GM18526 (cell line): ENCODE results near the gene GNAI3.

Source experiments
- POLR2A ChIP-seq: IDR thresholded peaks from 3 replicates; pipeline ENCODE4 v1.6.1; 2011; ENCODE audit not compliant: insufficient read length; ENCODE audit errors: extremely low read depth

The GNAI3 gene

DNA sequence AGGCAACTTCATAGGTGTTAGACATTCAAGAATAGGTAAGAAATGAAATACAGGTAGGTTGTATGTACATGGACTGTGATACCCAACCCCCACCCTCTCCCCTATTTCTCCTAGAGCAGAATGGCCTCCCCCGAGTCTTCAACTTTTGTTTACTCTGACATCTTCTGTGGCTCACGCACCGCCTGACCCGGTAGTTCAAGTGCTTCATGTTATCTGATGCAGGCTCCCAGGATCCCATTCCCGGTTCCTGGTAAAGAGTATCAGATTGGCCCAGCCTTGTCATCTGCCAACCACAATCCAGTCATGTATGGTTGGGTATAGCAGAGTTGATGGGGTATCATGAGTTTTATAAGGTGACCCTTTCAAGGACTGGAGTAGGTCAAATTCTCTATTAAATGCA, 9.1 kb downstream of the GNAI3 start:
- TF ChIP-seq POLR2A, result no peak

DNA sequence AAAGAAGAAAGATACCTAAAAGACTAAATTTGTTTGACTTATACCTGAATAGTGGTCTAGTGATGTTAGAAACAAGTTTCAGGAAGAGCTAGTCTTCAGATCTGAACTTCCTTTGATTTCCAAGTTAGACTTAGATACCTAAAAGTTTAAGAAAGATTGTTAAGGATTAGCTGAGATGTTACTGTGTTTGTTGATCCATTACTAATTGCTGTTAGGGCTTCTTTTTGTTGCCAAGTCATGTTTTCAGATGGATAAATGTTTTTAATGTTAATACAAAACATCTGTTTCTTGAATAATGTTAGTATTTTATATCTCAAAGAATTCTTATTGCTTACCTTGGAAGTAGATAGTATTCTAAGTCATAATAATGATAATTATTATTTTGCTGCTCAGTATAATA, 11.6 kb downstream of the GNAI3 start:
- no peak for TF ChIP-seq POLR2A

DNA sequence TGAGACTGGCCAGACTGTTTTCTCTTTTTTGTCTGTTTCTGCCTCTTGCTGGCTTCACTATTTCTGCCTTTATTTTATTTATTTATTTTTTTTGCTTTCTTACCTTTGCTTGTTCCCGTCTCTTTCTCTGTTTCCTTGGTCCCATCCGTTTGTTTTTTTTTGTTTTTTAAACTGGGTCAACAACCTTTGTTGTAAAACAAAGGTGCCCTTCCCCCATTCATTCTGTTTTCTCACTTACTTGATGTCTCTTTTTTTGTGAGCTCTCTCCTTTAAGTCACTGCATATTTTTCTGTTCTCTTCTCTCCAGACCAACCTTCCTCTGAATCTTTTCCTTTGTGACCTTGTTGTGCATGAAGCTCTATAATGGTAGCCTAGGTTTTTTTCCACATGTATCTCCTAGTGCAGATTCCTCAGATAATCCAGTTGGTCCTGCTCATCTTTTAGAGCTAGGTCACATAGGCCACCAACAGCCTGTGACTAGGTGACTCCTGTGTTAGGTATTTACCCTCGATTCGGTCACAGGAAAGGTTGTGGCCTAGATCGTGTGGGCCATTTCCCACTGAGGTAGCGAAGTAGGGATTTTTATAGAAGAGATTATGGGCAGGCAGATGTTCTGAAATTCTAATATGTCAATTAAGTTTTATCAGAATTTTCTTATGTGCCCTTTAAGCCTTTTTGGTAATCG, 15.9 kb downstream of the GNAI3 start:
- TF ChIP-seq POLR2A, result no peak

DNA sequence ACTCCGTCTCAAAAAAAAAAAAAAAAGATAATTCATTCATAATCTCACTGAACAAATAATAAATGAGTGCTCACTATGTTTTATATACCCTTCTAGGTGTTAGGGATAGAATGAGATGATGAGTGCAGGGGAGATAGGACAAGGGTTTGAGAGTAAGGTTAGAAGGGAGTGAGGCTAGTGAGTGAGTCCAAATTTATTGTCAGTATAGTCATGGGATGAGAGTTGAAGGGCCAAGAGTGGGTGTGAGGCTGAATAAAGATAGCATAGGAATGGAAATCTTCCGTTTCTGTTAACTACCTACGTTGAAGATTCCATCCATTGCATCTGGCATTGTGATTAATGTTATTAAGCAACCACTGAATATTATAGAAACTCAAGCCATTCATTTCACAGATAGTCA, 16.8 kb downstream of the GNAI3 start:
- no peak for TF ChIP-seq POLR2A

DNA sequence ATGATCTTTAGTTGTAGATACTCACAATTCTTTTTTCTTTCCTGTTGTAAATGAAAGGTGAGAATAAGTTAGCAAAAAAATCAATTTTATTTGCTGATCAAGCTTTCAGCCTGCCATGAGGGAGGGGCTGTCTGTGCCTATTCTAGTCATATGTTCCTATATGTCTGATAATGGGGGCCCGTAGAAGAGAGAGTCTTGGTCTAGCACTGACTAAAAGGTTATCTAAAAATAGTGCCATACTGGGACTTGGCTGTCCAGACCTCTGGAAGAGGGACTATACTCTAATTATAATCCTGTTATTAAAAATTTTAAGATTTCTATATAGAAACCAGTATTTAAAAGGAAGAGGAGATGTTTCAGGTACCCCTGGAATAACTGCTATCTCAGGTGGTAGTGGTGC, 18.6 kb downstream of the GNAI3 start:
- TF ChIP-seq POLR2A, result no peak

DNA sequence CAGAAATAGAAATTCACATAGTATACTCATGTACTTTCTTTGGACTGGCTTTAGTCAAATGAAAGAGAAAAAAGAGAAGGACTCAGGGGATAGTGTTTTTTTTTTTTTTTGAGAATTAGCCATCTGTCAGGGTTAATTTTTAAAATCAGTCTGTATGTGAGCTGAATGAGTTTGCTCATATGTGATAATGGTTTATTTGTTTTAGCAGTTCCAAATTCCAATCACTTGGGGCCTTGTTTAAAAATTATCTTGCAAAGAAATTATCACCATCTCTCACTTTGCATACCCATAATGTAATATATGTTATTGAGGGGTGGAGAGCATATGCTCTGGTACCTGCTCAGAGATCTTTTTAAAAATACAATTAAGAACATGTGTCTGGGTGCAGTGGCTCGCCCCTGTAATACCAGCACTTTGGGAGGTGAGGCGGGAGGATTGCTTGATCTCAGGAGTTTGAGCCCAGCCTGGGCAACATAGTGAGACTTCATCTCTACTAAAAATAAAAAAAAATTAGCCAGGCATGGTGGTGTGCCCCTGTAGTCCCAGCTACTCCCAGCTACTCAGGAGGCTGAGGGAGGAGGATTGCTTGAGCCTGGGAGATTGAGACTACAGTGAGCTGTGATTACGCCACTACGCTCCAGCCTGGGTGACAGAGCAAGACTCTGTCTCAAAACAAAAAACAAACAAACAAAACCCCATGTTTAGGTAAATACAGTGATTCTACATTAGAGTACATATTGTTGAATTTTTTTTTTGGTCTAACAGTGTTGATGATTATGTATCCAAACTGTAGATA, 19.7 kb downstream of the GNAI3 start:
- TF ChIP-seq POLR2A, result no peak

DNA sequence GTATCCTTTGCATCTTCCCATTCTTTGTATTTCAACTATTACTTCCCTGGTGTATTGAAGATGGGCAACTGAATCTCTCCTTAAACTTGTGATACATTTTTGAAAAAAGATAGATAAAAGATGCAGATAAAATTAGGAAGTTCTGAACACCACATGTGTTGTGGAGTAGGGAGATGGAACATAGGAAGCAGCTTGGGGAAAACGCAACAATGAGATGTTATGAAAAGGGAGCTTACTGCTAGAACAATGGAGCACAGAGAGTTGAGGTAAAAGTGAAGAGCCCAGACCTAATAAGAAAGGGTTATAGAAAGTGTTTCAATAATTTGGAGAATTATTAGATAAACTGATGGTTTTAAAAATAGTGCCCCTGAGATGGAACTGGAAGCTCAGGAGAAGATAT, 20.9 kb downstream of the GNAI3 start:
- TF ChIP-seq POLR2A, result no peak

DNA sequence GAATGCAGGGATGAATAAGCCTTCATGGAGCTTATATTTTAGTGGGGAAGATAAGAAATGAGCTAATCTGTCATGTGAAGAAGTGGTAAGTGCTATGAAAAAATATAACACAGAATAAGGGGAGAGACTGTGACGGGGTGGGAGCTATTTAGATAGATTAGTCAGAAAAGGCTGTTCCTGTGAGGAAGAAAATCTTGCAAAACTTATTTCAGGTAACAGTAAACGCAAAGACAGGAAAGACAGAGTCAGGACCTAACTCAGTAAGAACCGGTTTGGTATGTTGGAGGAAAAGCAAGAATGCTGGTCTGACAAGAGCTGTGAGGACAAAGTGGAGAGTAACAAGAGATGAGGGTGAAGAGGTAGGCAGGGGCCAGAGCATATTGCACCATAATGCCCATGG, 22.0 kb downstream of the GNAI3 start:
- TF ChIP-seq POLR2A, result no peak

DNA sequence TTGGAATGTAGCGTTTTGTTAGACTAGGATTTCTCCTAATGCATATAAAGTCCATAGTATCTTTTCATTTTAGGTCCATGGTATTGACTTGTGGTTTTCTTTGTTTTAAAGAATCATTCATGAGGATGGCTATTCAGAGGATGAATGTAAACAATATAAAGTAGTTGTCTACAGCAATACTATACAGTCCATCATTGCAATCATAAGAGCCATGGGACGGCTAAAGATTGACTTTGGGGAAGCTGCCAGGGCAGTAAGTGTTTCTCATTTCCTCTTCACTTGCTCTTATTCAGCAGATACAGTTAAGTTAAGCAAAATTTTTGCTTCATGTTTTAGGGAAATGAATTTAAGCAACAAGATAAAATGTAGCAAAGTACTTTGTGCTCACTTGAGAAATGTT, 25.4 kb downstream of the GNAI3 start:
- TF ChIP-seq POLR2A, result no peak

DNA sequence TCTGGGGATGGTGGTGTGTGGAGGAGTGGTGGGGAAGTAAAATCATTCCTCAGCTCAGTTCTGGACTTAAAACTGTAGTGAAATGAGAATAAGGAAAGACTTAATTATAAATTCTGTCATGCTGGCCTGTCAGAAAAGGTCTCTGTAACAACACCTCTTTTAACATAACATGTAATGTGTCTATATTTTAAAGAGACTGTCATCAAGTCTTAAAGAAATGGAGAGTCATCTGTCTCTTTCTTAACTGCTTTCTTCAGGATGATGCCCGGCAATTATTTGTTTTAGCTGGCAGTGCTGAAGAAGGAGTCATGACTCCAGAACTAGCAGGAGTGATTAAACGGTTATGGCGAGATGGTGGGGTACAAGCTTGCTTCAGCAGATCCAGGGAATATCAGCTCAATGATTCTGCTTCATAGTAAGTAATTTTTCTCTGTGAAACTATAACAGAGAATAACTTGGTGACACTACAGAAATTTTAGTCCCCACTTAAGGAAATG, 30.6 kb downstream of the GNAI3 start:
- no peak for TF ChIP-seq POLR2A

DNA sequence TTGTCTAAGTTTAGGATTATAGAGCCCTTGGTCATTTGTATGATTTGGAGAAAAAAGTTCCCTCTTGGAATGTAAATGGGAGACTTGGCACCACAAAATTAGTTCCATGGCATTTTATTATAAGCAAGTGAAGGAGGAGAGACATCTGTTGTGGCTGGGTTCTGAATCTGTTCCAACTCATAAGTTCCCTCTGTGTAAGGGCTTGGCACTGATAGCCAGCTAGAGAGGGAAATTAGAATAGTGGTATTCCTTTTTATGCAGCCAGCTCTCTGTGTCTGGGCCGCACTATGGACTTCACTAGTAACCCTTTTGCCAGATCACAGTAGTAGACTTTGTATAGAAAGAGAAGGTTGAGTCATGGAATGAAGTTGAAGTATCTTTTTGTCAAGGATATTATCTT, 31.1 kb downstream of the GNAI3 start:
- TF ChIP-seq POLR2A, result no peak

DNA sequence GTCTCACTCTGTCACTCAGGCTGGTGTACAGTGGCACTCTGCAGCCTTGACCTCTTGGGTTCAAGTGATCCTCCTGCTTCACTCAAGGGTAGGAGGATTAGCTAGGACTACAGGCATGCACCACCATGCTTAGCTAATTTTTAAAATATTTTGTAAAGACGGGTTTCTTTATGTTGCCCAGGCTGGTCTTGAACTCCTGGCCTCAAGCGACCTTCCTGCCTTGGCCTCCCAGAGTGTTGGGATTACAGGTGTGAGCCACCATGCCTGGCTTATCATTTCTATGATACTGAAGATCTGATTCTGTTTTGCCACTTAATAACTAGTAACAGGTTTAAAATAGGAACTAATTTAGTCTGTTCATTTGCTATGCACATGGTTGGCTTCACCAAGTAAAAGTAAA, 33.6 kb downstream of the GNAI3 start:
- TF ChIP-seq POLR2A, result no peak

DNA sequence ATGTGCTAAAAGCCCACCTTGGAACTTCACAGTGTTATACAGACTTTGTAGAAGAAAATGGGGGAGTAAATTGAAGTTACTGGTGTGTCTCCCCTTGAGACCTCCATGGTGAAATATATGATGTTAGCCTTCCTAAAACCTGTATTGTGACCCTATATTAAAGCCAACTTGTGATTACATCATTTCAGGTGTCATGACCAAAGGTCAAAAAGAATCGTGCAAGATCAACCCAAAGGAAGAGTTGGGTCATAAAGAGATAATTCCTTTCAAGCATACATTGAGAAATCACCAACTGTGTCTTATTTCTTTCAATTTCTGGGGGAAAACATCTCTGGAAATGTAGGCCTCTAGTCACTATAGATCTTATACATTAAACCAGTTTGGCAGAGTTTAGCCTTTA, 36.4 kb downstream of the GNAI3 start:
- TF ChIP-seq POLR2A, result no peak

DNA sequence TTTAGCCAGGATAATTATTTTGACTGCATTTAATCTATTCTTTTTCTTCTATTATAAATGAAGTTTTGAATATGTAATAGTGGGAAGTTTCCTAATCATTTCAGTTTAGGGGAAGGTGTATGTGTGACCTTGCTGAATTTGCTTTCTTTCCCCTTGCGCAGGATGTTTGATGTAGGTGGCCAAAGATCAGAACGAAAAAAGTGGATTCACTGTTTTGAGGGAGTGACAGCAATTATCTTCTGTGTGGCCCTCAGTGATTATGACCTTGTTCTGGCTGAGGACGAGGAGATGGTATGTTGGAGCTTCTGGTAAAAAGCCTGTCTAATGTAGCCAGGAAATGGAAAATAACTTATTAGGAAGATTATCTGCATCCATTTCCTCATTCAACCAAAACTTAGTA, 37.6 kb downstream of the GNAI3 start:
- TF ChIP-seq POLR2A, result no peak

DNA sequence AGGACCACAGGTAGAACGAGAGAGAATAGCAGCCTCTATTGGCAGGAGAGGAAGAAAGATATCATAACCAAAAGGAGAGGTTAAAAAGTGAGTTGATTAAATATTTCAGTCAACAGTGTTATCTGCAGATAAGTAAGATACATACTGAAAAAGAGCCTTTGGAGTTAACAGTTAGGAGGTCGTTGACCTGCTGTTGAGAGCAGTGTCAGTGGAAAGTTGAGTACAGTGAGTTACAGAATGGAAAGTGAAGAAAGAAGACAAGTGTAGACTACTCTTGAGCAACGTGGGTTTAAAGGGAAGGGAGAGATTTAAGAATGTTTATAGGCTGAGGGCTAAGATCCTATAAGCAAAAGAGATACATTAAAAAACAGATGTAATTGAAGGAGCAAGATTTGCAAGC, 40.8 kb downstream of the GNAI3 start:
- TF ChIP-seq POLR2A, result no peak

DNA sequence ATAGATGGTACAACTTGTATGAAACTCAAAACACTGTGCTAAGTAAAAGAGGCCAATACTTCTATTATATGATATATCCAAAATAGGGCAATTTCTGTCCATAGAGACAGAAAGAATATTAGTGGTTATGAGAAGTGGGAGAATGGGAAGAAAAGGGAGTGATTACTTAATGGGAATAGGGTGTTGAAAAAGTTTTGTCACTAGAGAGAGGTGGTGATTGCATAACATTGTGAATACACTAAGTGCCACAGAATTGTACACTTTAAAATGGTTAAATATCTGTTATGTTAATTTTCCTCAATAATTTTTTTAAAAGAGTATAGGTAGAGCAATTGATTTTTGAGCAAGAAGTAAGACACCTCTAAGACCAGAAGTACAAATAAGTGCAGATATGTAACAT, 41.3 kb downstream of the GNAI3 start:
- no peak for TF ChIP-seq POLR2A

DNA sequence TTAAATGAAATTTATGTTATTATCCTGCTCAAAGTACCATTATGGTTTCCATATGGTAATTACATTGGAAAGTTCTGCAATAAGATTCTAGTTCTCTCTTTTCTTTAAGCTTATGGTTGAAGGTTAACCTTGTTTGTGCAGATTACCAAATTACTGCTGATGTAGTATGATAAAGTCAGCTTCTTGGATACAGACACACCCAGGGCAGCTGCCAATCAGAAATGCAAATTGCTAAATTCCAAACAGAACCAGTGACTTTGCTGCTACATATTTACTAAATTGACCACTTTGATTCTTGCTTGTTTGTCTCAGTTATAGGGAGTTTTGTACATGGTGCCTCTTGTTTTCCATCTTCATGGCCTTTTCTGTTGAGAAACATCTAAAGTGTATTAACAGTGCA, 44.5 kb downstream of the GNAI3 start:
- no peak for TF ChIP-seq POLR2A

DNA sequence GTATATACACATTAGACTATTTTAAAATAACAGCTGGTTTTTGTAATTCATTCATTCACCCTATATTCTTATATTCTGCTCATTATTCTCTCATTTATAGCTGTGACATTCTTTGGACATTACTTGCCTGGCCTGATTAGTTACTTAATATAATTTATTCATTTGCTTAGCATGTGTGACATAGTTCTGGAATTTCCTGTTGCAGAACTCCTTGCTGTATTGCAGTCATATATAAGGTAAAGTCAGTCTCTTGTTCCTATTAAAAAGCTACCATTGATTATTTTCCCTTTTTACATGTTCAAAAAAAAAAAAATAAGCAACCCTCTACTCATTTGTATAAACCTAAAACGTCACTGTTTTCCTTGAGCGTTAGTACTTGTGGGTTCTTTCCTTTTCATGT, 47.1 kb downstream of the GNAI3 start:
- no peak for TF ChIP-seq POLR2A
